ACC112 (cell line): ENCODE measurements around the gene PARP16.

Source experiments
- H2AFZ ChIP-seq: fragments of 200-600 bp; sonication (generic); one replicate; pipeline ENCODE4 v1.6.0; 2017; ENCODE audit warnings: antibody characterized with exemption, low read length; ENCODE audit not compliant: unreplicated experiment
- H3K27ac ChIP-seq: fragments of 200-600 bp; sonication (generic); 2 replicates; pipeline ENCODE4 v1.5.1; 2014; ENCODE audit warnings: low read depth, mild to moderate bottlenecking, antibody characterized with exemption, low read length, moderate library complexity
- H3K27me3 ChIP-seq: fragments of 200-600 bp; sonication (generic); 2 replicates; pipeline ENCODE4 v1.6.1; 2014; ENCODE audit warnings: mild to moderate bottlenecking, antibody characterized with exemption, low read length, moderate library complexity, mixed read lengths; ENCODE audit not compliant: insufficient read depth
- H3K36me3 ChIP-seq: fragments of 200-600 bp; sonication (generic); 2 replicates; pipeline ENCODE4 v1.6.1; 2016; ENCODE audit warnings: mild to moderate bottlenecking, antibody characterized with exemption, low read length, moderate library complexity, mixed read lengths; ENCODE audit not compliant: insufficient read depth
- H3K4me1 ChIP-seq: fragments of 200-600 bp; sonication (generic); one replicate; pipeline ENCODE4 v1.6.1; 2016; ENCODE audit warnings: low read length, mixed read lengths; ENCODE audit not compliant: insufficient read depth, unreplicated experiment, control insufficient read depth
- H3K4me3 ChIP-seq: fragments of 200-600 bp; sonication (generic); 2 replicates; pipeline ENCODE4 v1.5.1; 2014; ENCODE audit warnings: mild to moderate bottlenecking, low read depth, low read length
- H3K79me2 ChIP-seq: fragments of 200-600 bp; sonication (generic); one replicate; pipeline ENCODE4 v1.6.0; 2016; ENCODE audit warnings: low read length; ENCODE audit not compliant: control insufficient read depth, unreplicated experiment, insufficient read depth

Gene PARP16

DNA sequence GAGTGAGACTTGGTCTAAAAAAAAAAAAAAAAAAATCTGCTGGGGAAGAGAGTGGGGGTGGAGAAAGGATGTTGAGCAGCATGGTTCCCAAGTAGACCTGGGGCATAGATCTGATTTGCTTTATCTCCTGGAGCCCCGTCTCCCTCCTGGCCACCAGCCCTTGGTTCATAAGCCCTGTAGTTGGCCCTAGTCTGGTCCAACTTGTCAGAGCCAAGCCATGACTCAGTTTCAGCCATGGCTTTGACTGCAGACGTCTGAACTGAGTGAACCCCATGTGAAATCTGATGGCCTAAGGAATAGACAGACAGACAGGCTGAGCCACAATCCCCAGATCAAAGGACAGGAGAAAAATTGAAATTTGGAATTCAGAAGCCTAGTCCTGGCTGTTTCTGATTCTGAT lies 73.4 kb downstream of the PARP16 start:
- Histone ChIP-seq H2AFZ (no peak overlapping the region), H3K27me3 (no peaks in the 10 kb centered on the region), H3K36me3 (no peaks in the 10 kb centered on the region), H3K79me2 (no peaks in the 10 kb centered on the region), H3K27ac (no peak overlapping the region), H3K4me3 (no peak overlapping the region), H3K4me1 (peaks cover 7% of the 10 kb centered on the region)

DNA sequence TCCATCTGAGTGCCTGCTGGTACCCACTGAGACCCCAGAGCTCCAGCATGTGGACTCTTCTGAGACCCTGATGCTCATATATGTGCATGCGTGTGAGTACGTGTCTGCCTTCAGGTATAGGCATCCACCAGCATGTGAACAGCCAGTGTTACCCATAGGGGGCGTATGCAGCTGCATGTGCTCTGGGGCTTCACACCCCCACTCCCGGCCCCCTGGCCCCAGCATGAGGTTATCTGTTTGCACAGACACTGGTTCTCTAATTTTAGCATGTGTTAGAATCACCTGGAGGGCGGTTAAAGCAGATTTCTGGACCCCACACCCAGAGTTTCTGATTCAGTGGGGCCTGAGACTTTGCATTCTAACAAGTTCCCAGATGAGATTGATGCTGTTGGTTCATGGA lies 74.6 kb downstream of the PARP16 start:
- Histone ChIP-seq H2AFZ (no peak overlapping the region), H3K4me3 (no peak overlapping the region), H3K4me1 (peaks cover 7% of the 10 kb centered on the region), H3K27me3 (no peaks in the 10 kb centered on the region), H3K27ac (no peak overlapping the region), H3K36me3 (no peaks in the 10 kb centered on the region), H3K79me2 (no peaks in the 10 kb centered on the region)

DNA sequence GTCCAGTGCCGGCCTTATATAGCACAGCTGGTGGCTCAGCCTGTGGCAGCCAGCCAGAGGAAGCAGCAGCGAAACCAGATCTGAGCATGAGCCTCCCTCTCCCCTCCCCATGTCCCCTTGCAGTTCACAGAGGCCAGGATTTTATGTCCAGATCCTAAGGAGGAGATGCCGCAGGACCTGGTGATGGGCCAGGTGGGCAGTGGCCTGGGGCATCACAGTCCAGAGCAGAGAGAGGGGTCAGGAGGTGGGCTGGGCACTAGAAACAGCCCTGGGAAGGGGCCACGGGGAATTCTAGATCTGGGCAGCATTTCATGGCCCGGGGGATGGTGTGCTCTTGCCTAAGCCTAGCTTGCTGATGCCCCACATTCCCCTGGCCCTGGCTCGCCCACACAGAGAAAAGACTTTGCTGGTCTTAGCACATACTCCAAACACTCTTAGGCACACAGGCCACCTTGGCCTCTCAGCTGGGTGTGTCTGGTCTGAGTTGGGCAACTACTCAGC lies 75.2 kb downstream of the PARP16 start:
- Histone ChIP-seq H3K27ac (no peak overlapping the region), H3K36me3 (no peaks in the 10 kb centered on the region), H3K27me3 (no peaks in the 10 kb centered on the region), H3K4me3 (no peak overlapping the region), H3K79me2 (no peaks in the 10 kb centered on the region), H2AFZ (no peak overlapping the region), H3K4me1 (peaks cover 7% of the 10 kb centered on the region)

DNA sequence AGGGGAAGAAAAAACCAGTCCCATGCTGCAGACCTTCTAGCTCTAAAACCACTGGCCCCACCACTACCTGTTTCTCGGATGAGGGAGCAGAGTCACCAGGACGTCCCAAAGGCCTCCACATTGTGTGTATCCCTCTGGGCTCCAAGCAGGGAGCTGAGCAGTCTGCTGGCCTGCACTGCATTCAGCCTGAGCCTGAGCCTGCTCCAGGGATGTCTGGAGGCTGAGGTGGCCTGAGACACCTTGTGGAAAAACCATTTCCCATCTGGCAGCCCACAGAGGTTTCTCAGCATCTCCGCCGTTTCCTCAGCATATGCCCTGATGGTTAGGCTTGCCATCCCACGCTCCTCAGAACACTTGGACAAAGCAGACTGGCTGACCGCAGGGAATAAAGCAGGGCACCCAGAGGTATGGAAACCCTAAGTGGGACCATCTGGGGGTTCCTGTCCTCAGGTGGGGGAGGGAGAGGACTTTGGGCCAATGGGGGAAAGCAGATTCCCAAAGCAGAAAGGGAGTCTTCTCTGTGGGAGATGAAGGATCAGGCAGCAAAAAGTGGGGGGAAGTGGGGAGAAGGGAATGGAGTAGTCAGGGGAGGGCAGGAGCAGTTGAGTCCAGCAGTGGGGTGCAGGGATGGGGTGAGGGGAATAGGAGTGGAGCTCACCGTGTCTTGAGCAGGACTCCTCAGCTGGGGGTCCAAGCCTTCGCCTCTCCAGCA lies 75.8 kb downstream of the PARP16 start, which contains the start of gene CILP:
Gene CILP, minus strand, starts transcription at position 704 of the 712 bp plus-strand sequence. CDS start 1,718 bp downstream, outside the sequence.
- Histone ChIP-seq H3K36me3 (no peaks in the 10 kb centered on the region), H3K4me1 (peaks cover 7% of the 10 kb centered on the region), H3K27ac (no peak within 1 kb of the TSS), H3K4me3 (no peak within 1 kb of the TSS), H2AFZ (no peak within 1 kb of the TSS), H3K79me2 (no peaks in the 10 kb centered on the region), H3K27me3 (no peaks in the 10 kb centered on the region)

DNA sequence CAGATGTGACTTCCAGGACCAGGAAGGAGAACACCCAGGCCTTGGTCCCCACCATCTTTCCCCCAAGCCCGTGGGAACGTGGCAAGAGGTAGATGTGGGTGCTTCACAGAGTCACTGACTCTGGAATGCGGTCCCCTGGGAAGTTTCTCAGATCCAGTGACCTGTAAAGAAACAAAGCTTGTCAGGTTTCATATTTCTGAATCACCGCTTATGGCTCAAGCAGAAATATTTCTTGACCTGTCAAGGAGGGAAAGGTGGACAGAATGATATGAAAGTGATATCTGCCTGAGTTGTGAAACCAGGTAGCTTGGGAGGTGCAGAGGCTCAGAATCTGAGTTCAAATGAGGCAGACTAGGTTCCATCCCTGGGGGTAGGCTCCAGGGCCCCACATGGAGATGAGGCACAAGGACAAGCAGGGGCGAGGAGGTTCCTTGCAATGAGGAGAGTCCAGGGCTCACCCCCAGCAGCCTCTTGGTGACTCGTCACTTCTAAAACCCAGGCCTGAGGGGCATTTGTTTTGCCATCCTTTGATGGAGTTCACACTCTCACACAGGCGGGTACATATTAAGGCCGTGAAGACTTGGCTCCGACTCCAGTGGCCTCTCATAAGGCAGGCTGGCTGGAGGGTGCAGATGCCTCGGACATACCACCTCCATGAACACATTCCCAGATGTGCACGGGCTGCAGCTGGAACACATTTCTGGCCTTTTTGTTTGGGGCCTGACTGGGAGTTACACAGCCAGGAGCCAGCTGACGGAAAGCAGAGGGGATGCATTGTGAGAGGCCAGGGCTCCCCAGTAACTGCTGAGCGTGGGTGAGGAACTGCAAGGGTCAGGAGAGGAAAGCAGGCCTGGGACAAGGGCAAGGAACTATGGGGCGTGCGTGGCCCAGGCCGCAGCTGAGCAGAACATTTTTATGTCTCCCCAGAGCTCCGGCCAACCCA lies 76.7 kb downstream of the PARP16 start:
- Histone ChIP-seq H3K36me3 (no peaks in the 10 kb centered on the region), H3K4me3 (no peak overlapping the region), H3K4me1 (peaks cover 7% of the 10 kb centered on the region), H3K79me2 (no peaks in the 10 kb centered on the region), H3K27ac (no peak overlapping the region), H2AFZ (no peak overlapping the region), H3K27me3 (no peaks in the 10 kb centered on the region; the same call in 1 of the 2 replicates)

DNA sequence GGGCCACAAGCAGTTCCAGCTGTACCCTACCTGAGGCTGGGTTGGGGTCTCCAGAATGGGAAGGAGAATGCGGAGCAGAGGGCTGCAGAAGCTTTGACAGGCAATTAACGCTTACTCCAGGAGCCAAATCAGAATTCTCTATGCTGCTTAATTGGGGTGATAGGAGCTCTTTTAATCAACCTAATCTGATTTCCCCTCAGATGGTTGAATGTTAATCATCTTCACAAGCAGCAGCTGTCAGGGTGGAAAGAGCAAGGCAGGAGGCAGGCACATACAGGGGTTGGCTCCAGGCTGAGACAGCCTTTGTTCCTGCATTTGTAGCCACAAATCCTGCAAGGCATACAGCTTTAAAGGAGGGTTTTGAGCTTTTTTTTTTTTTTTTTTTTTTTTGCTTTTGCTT lies 78.0 kb downstream of the PARP16 start:
- Histone ChIP-seq H3K27me3 (no peaks in the 10 kb centered on the region; the same call in 1 of the 2 replicates), H3K36me3 (no peaks in the 10 kb centered on the region), H3K27ac (no peak overlapping the region), H3K4me3 (no peak overlapping the region), H3K4me1 (peaks cover 7% of the 10 kb centered on the region), H2AFZ (no peak overlapping the region), H3K79me2 (no peaks in the 10 kb centered on the region)
